H1 (cell line): ENCODE measurements around the gene TMEM163.

Experiments used
- CREB1 ChIP-seq: IDR thresholded peaks from 2 replicates; pipeline ENCODE4 v1.6.1; 2012; ENCODE audit warnings: inconsistent platforms
- CTCF ChIP-seq, 3 experiments: IDR thresholded peaks; 1 replicate in 2 of 3; 2 replicates in 1 of 3; pipeline versions ENCODE4 v1.5.1 to v1.6.1; 2011; ENCODE audit warnings: low read length in 3 of 3, mild to moderate bottlenecking in 3 of 3, inconsistent platforms in 2 of 3, low read depth in 1 of 3, moderate library complexity in 1 of 3; ENCODE audit not compliant: insufficient read depth in 1 of 3; ENCODE audit errors: control extremely low read depth in 1 of 3
- POLR2A ChIP-seq, 2 experiments: IDR thresholded peaks; 1 replicate in 1 of 2; 2 replicates in 1 of 2; pipeline ENCODE4 v1.6.1; 2011; ENCODE audit warnings: low read depth in 2 of 2, low read length in 2 of 2, mild to moderate bottlenecking in 2 of 2; ENCODE audit errors: control extremely low read depth in 1 of 2
- RXRA ChIP-seq: IDR thresholded peaks from 2 replicates; pipeline ENCODE4 v1.6.1; 2011; ENCODE audit warnings: low read depth, mild to moderate bottlenecking, low read length, moderate library complexity; ENCODE audit not compliant: insufficient read depth
- SIN3A ChIP-seq, 2 experiments: IDR thresholded peaks in 1 of 2; conservative IDR thresholded peaks in 1 of 2; 2 replicates each; pipeline ENCODE4 v1.6.1; 2011 to 2012; ENCODE audit warnings: low read length in 2 of 2, improper control_type of control experiment in 1 of 2, low read depth in 1 of 2, mild to moderate bottlenecking in 1 of 2
- USF2 ChIP-seq: IDR thresholded peaks from 2 replicates; pipeline ENCODE4 v1.6.1; 2011; ENCODE audit warnings: low read length, improper control_type of control experiment

- TF ChIP-seq CTCF (IDR thresholded peaks at IDR 0.05; ENCODE audit: control extremely low read depth in 1 of 3, insufficient read depth in 1 of 3, low read depth in 1 of 3, low read length in 3 of 3) (no peak), SIN3A (conservative IDR thresholded peaks at IDR 0.05 in 1 of 2, IDR thresholded peaks at IDR 0.05 in 1 of 2; ENCODE audit: low read depth in 1 of 2, low read length in 2 of 2) (no peak), USF2 (no peak), POLR2A (IDR thresholded peaks at IDR 0.05; ENCODE audit: control extremely low read depth in 1 of 2, low read depth in 2 of 2, low read length in 2 of 2) (no peak), RXRA (no peak), CREB1 (no peak)
Observed at GRCh38 chr2:134676960-134677359, 41.8 kb downstream of the TMEM163 start.
